Measurements from ENCODE around the gene TTC9C. TPM values are rescaled to one million over a fixed set of nuclear protein-coding genes. Genes with fewer than 3 reads are reported as not detected.
A peak's percentile ranks its signal among the peaks of the same experiment; 100 is the strongest.
"Not testable (repeated sequence)": the region's sequence is repeated elsewhere in the genome, so short reads cannot be mapped to it uniquely, and the experiment has no call there.

The TTC9C gene
- total RNA-seq, 1 experiment from 2014 or later, result 66.8 TPM

DNA sequence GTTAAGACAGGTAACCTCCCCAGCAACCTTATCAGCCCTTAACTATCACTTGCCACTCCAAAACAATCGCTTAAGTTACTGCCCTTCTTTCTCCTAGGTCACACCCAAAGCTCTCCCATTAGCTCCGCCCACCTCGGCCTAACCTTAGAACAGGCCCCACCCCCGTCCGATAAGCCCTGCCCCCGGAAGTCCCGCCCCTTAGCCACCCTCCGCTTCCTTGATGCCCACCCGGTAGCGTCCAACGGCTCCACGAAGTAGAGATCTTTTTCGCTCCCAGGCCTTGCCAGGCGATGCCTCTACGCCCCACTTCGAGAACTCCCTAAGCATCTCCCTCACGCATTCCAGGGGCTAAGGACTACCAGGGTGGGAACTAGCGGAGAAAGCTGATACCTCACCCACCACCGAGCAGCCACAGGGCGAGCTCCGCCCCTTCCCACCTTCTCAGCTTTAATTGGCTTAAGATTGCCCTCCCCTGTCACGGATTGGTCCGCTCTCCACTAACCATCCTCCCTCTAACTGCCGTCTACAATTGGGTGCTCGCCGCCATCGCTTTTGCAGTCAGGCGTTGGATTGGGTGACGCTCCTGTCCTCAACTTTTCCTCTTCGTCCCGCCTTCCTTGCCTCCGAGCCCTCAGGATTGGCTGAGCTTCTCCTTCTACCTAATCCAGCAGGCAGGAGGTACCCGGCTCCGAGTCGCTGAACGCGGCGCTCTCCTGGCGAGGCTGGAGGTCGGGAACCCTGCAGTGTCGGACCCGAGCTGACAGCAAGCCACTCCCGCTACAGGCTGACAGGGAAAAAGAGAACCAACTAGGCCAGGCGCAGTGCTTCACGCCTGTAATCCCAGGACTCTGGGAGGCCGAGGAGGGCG is 25.7 kb downstream of the TTC9C start, which contains the start of gene ZBTB3:
Gene ZBTB3, minus strand, starts transcription at position 425 of the 868 bp plus-strand sequence. CDS start 496 bp downstream, outside the sequence.
- H3K36me3 ChIP-seq (ENCODE audit: insufficient read depth, low read length, poor library complexity, severe bottlenecking), result peaks cover 4% of the 10 kb centered on the region
- ChIA-PET CTCF (interaction anchor here (0.6 to 1.4 kb wide), 6 partner anchors 13 to 359 kb away, joined by 3 to 6 read pairs (median 4); partner anchors contain the start of genes SLC3A2 and TAF6L), POLR2A (ENCODE audit: low non-redundant PET) (interaction anchor here (0.5 to 1.1 kb wide), 9 partner anchors 17 to 1108 kb away, joined by 3 to 23 read pairs (median 4); partner anchors contain the start of genes C11orf98, CSKMT, HNRNPUL2 and STX5)
- no TSS peak for BruUV-seq (replicated peaks)
- H3K27me3 ChIP-seq (replicated peaks; ENCODE audit: insufficient read depth, low read depth, low read length, poor library complexity), result no peaks in the 10 kb centered on the region
- peak within 1 kb of the TSS; percentile 88 for H3K27ac ChIP-seq (ENCODE audit: low read depth, low read length, poor library complexity, severe bottlenecking)
- H3K9me3 ChIP-seq (ENCODE audit: low read depth, low read length, poor library complexity, severe bottlenecking), result no peaks in the 10 kb centered on the region
- DNase-seq (ENCODE audit: low spot score), result peak; percentile 100
- intact Hi-C loops (cut with micrococcal nuclease; ENCODE audit: unreplicated experiment), result no loop called here
- TF ChIP-seq, protein P1, sequence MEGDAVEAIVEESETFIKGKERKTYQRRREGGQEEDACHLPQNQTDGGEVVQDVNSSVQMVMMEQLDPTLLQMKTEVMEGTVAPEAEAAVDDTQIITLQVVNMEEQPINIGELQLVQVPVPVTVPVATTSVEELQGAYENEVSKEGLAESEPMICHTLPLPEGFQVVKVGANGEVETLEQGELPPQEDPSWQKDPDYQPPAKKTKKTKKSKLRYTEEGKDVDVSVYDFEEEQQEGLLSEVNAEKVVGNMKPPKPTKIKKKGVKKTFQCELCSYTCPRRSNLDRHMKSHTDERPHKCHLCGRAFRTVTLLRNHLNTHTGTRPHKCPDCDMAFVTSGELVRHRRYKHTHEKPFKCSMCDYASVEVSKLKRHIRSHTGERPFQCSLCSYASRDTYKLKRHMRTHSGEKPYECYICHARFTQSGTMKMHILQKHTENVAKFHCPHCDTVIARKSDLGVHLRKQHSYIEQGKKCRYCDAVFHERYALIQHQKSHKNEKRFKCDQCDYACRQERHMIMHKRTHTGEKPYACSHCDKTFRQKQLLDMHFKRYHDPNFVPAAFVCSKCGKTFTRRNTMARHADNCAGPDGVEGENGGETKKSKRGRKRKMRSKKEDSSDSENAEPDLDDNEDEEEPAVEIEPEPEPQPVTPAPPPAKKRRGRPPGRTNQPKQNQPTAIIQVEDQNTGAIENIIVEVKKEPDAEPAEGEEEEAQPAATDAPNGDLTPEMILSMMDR (conservative IDR thresholded peaks at IDR 0.05; ENCODE audit: low read depth, low read length), result no peak
- TF ChIP-seq EZH2 (IDR thresholded peaks at IDR 0.05; ENCODE audit: borderline replicate concordance, low read depth, low read length, poor library complexity, severe bottlenecking), result no peak
- peak within 1 kb of the TSS; percentile 62 for H3K4me3 ChIP-seq (ENCODE audit: low read depth, low read length, poor library complexity, severe bottlenecking)
- H3K4me1 ChIP-seq (ENCODE audit: insufficient read depth, low read length, poor library complexity, severe bottlenecking), result peaks cover 6% of the 10 kb centered on the region

DNA sequence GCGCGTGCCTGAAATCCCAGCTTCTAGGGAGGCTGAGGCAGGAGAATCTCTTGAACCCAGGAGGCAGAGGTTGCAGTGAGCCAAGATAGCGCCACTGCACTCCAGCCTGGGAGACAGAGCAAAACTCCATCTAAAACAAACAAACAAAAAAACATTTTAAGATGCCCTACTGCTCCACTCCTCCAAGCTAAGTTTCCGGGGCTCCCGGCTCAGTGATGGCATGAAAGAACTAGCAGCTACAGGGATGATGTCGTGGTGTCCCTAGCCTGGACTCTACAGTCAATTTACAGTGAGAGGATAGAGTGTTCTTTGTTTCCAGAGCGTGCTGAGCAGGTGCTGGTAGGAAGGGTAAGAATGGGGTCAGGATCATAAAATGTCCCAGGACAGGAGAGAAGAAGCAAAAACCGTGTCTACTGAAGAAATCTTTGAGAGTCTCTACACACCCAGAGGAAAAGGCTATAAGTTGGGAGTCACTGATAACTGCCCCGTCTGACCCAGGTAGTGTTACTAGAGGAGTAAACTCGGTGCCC is 26.9 kb downstream of the TTC9C start:
- ChIA-PET CTCF (no interaction called here), POLR2A (ENCODE audit: low non-redundant PET) (no interaction called here)
- Histone ChIP-seq H3K4me3 (ENCODE audit: low read depth, low read length, poor library complexity, severe bottlenecking) (no peak overlapping the region), H3K9me3 (ENCODE audit: low read depth, low read length, poor library complexity, severe bottlenecking) (no peaks in the 10 kb centered on the region), H3K4me1 (ENCODE audit: insufficient read depth, low read length, poor library complexity, severe bottlenecking) (peaks cover 6% of the 10 kb centered on the region), H3K36me3 (ENCODE audit: insufficient read depth, low read length, poor library complexity, severe bottlenecking) (peaks cover 4% of the 10 kb centered on the region), H3K27me3 (replicated peaks; ENCODE audit: insufficient read depth, low read depth, low read length, poor library complexity) (no peaks in the 10 kb centered on the region), H3K27ac (ENCODE audit: low read depth, low read length, poor library complexity, severe bottlenecking) (no peak overlapping the region)
- BruUV-seq (replicated peaks), result no TSS peak
- DNase-seq (ENCODE audit: low spot score), result no peak
- intact Hi-C loops (cut with micrococcal nuclease; ENCODE audit: unreplicated experiment), result no loop called here
- TF ChIP-seq, protein P1 (conservative IDR thresholded peaks at IDR 0.05; ENCODE audit: low read depth, low read length), result no peak
- TF ChIP-seq EZH2 (IDR thresholded peaks at IDR 0.05; ENCODE audit: borderline replicate concordance, low read depth, low read length, poor library complexity, severe bottlenecking), result no peak

DNA sequence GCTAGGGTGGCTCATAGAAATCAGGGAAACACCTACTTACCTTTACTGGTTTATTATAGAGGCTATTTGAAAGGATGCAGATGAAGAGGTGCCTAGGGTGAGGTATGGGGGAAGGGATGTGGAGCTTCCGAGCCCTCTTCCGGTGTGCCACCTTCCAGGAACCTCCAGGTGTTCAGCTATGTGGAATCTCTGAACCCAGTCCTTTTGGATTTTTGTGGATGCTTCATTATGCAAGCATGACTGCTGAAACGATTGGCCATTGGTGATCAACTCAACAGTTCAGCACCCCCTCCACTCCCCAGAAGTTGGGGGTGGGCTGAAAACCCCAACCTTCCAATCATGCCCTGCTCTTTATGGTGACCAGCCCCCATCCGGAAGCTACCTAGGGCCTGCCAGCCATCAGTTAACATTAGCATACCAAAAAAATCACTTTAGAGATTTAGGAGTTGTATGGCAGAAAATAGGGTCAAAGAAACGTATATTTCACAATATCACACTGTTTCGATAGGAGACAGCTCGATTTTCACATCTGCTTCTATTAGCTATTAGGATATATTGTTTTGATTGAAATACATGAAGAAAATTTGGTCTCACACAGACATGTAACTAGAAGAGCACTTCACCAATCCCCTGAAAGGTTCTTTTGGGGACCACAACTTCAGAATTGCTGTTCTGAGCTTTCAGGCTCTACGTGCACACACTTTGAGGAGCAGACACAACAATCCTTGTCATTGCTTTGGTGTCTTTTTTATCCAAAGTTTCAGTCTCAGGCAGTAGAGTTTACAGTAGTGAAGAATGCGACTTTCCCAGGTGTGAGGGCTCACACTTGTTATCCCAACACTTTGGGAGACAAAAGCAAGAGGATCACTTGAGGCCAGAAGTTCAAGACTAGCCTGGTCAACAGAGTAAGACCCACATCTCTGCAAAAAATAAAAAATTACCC is 29.8 kb downstream of the TTC9C start:
- Histone ChIP-seq H3K27me3 (replicated peaks; ENCODE audit: insufficient read depth, low read depth, low read length, poor library complexity) (no peaks in the 10 kb centered on the region), H3K9me3 (ENCODE audit: low read depth, low read length, poor library complexity, severe bottlenecking) (no peaks in the 10 kb centered on the region), H3K27ac (ENCODE audit: low read depth, low read length, poor library complexity, severe bottlenecking) (no peak overlapping the region), H3K36me3 (ENCODE audit: insufficient read depth, low read length, poor library complexity, severe bottlenecking) (peaks cover 6% of the 10 kb centered on the region), H3K4me1 (ENCODE audit: insufficient read depth, low read length, poor library complexity, severe bottlenecking) (peaks cover 14% of the 10 kb centered on the region), H3K4me3 (ENCODE audit: low read depth, low read length, poor library complexity, severe bottlenecking) (no peak overlapping the region)
- TF ChIP-seq, protein P1 (conservative IDR thresholded peaks at IDR 0.05; ENCODE audit: low read depth, low read length), result no peak
- TF ChIP-seq EZH2 (IDR thresholded peaks at IDR 0.05; ENCODE audit: borderline replicate concordance, low read depth, low read length, poor library complexity, severe bottlenecking), result no peak
- no peak for DNase-seq (ENCODE audit: low spot score)
- BruUV-seq (replicated peaks), result no TSS peak
- ChIA-PET CTCF (no interaction called here), POLR2A (ENCODE audit: low non-redundant PET) (interaction anchor here (0.7 kb wide), 1 partner anchor 13 kb away, joined by 3 read pairs; the partner anchor contains the start of gene TAF6L)
- intact Hi-C loops (cut with micrococcal nuclease; ENCODE audit: unreplicated experiment), result no loop called here

DNA sequence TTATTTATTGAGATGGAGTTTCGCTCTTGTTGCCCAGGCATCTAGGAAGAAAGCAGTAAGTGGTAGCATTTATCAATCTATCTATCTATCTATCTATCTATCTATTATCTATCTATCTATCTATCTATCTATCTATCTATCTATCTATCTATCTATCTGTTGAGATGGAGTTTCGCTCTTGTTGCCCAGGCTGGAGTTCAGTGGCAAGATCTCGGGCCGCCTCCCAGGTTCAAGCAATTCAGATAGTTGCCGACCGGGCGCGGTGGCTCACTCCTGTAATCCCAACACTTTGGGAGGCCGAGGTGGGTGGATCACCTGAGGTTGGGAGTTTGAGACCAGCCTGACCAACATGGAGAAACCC is 32.6 kb downstream of the TTC9C start:
- H3K4me1 ChIP-seq (ENCODE audit: insufficient read depth, low read length, poor library complexity, severe bottlenecking); POLR2A ChIA-PET (ENCODE audit: low non-redundant PET); BruUV-seq (replicated peaks); H3K27me3 ChIP-seq (replicated peaks; ENCODE audit: insufficient read depth, low read depth, low read length, poor library complexity); H3K27ac ChIP-seq (ENCODE audit: low read depth, low read length, poor library complexity, severe bottlenecking); H3K9me3 ChIP-seq (ENCODE audit: low read depth, low read length, poor library complexity, severe bottlenecking); intact Hi-C loops (cut with micrococcal nuclease; ENCODE audit: unreplicated experiment); DNase-seq (ENCODE audit: low spot score): not testable (repeated sequence)
- Histone ChIP-seq H3K4me3 (ENCODE audit: low read depth, low read length, poor library complexity, severe bottlenecking) (peak overlapping the region; percentile 82), H3K36me3 (ENCODE audit: insufficient read depth, low read length, poor library complexity, severe bottlenecking) (peaks cover 13% of the 10 kb centered on the region)
- CTCF ChIA-PET, result interaction anchor here (1.0 kb wide), 1 partner anchor 26 kb away, joined by 4 read pairs; no protein-coding TSS in a partner anchor

Data from A673 (cell line).